ENCODE results near the gene CLDN1. TPM values are rescaled to one million over a fixed set of nuclear protein-coding genes. Genes with fewer than 3 reads are reported as not detected.
A peak's percentile ranks its signal among the peaks of the same experiment; 100 is the strongest.

Gene CLDN1
- total and polyA plus RNA-seq, 2 of the 13 experiments (the other 11 are each of a cell fraction or from before 2014, with no cell fraction given) = 42.7 to 51.6 TPM

- TF ChIP-seq TFDP1 (CRISPR knock-in tag; IDR thresholded peaks at IDR 0.05; ENCODE audit: borderline replicate concordance) (no peak), ZNF460 (CRISPR knock-in tag; IDR thresholded peaks at IDR 0.05; ENCODE audit: borderline replicate concordance) (no peak), HNRNPK (IDR thresholded peaks at IDR 0.05; ENCODE audit: low read depth, low read length, poor library complexity, severe bottlenecking) (no peak), TEAD3 (CRISPR knock-in tag; optimal IDR thresholded peaks at IDR 0.05; ENCODE audit: borderline replicate concordance) (no peak), SRSF9 (IDR thresholded peaks at IDR 0.05; ENCODE audit: borderline replicate concordance, insufficient read depth, low read depth, low read length, poor library complexity, severe bottlenecking) (no peak), MEIS1 (CRISPR knock-in tag; IDR thresholded peaks at IDR 0.05; ENCODE audit: borderline replicate concordance) (no peak), ZNF709 (CRISPR knock-in tag; IDR thresholded peaks at IDR 0.05) (no peak)
Measured at GRCh38 chr3:190288836-190289235, 33.4 kb downstream of the CLDN1 start (continued).

GRCh38 chr3:190286014-190286413 lies 36.2 kb downstream of the CLDN1 start:
- no peak overlapping the region for H3K9ac ChIP-seq (ENCODE audit: insufficient read depth, low read depth, low read length)
- H3K79me2 ChIP-seq (ENCODE audit: insufficient read depth, low read length) = no peaks in the 10 kb centered on the region
- no peak for DNase-seq (ENCODE audit: low spot score)
- H3K4me1 ChIP-seq (ENCODE audit: insufficient read depth, low read length) = peaks cover 10% of the 10 kb centered on the region
- H3K27me3 ChIP-seq (ENCODE audit: control insufficient read depth in 1 of 2, insufficient read depth in 2 of 2, low read length in 2 of 2) = no peaks in the 10 kb centered on the region; a peak in 1 of 5 replicates
- intact Hi-C loops (cut with micrococcal nuclease; ENCODE audit: unreplicated experiment) (loop anchor here (10.0 kb wide), 1 partner anchor 321 kb away; no protein-coding TSS in a partner anchor), in situ Hi-C loops (cut with HindIII; ENCODE audit: extremely low pct_ligation_motif_present, low pct_unique_long_range_greater_than_20kb) (no loop called here)
- ATAC-seq = no peak
- ChIA-PET CTCF (ENCODE audit: low intra/inter-chr PET ratio, low total read pairs) (no interaction called here), POLR2A (no interaction called here)
- TF ChIP-seq MAFF (IDR thresholded peaks at IDR 0.05; ENCODE audit: low read depth, low read length) (no peak), KLF16 (CRISPR knock-in tag; IDR thresholded peaks at IDR 0.05) (no peak), PTBP1 (IDR thresholded peaks at IDR 0.05; ENCODE audit: low read depth, low read length, poor library complexity, severe bottlenecking) (no peak), STAT5B (CRISPR knock-in tag; IDR thresholded peaks at IDR 0.05) (no peak), ZNF883 (CRISPR knock-in tag; IDR thresholded peaks at IDR 0.05; ENCODE audit: not compliant biosample characterization) (no peak), HES4 (CRISPR knock-in tag; IDR thresholded peaks at IDR 0.05; ENCODE audit: borderline replicate concordance) (no peak), ZNF160 (CRISPR knock-in tag; IDR thresholded peaks at IDR 0.05) (peak; percentile 82), DBP (CRISPR knock-in tag; IDR thresholded peaks at IDR 0.05; ENCODE audit: not compliant biosample characterization) (no peak), ZNF256 (CRISPR knock-in tag; conservative IDR thresholded peaks at IDR 0.05) (no peak)
- H4K20me1 ChIP-seq (ENCODE audit: insufficient read depth, low read length) = no peaks in the 10 kb centered on the region
- H3K27ac ChIP-seq (ENCODE audit: extremely low read length, insufficient read depth, low read length) = no peak overlapping the region
- no peak overlapping the region for H2AFZ ChIP-seq (ENCODE audit: low read length)
- H3K4me3 ChIP-seq (replicated peaks in 1 of 3; ENCODE audit: insufficient read depth in 1 of 3, low read depth in 2 of 3, low read length in 3 of 3) = no peak overlapping the region
- no peaks in the 10 kb centered on the region for H3K36me3 ChIP-seq (replicated peaks in 1 of 2; ENCODE audit: control insufficient read depth in 1 of 2, insufficient read depth in 2 of 2, low read length in 2 of 2)
- BruUV-seq (replicated peaks) = no TSS peak
- no peak overlapping the region for H3K4me2 ChIP-seq (ENCODE audit: low read depth, low read length)
- FAIRE-seq = no peak
- 6% methylated on average over 1 of the region's 1 CpG for WGBS (ENCODE audit: low lambda C conversion rate)
- peaks cover 11% of the 10 kb centered on the region for H3K9me3 ChIP-seq (ENCODE audit: low read length)
